Endothelial cell of hepatic sinusoid (primary cell): Measurements from ENCODE around the gene PCDH15.

Source experiments
- in situ Hi-C: cut with HindIII; loops from 2 replicates; pipeline ENCODE4 v1.10.0; 2017; ENCODE audit warnings: low sequenced_read_pairs

PCDH15 gene

GRCh38 chr10:54800741-54801421, at the start of gene PCDH15:
TSS of gene PCDH15 (minus strand) at chr10:54801231. CDS start at chr10:54664262, 136,969 bp downstream.
- in situ Hi-C loops, result no loop called here

DNA sequence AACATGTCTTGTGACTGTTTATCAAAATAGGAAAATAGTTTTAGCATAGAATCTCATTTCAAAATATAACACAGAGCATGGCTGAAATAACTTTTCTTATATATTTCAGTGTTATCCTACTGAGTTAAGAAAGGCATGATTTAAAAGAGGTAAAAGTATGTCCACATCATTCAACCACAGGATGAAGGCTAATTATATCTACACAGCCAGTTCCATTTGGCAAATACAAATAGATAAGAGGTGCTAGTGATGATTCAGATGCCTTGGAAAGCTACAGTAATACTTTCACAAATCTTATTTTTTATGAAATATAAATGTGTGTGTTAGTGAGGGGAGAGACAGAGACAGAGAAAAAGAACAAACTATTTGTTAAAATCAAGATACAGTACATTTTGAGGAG, 42.9 kb upstream of the PCDH15 start:
- in situ Hi-C loops, result no loop called here

DNA sequence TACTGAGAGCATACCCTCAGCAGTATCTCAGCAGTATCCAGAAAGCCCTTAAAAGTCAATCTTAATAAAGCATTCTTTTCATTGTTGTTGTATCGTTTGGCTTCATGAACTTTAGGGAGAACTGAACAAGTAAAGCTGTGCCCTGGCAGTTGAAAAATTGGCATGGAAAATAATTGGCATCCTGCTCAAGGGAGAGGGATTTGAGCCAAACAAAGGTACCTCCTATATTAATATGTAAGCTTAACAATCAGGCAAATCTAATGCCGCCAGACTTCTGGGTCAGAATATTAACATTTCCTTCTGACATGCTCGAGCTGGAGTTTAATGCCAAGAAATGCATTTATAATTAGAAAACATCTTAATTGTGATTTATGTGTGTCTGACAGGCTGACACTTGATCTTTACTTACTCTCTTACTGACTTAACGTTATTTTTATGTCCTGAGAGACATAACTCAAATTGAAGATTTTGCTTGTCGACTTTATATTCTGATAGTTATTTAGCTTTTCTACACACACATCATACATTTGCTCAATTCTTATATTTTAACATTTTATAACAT, 42.1 kb upstream of the PCDH15 start:
- in situ Hi-C loops, result no loop called here

DNA sequence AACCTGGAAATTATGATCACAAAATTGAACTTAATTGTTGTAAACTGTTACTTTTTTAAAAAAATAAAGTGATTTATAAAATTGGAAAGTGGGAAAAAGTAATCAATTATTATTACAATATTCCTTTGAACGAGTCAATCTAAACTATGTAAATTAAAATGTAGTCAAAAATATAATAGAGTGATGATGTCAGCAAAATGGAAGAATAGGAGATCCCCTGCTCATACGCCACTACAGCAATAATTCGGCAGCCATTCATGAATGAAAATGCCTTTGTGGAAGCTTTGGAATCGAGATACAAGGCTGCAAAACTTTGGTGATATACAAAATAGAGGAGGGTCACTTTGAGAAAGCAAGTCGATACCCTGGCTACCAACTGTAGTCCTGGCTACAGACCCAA, 36.4 kb upstream of the PCDH15 start:
- in situ Hi-C loops, result no loop called here

GRCh38 chr10:54833029-54833428, 32.0 kb upstream of the PCDH15 start:
- in situ Hi-C loops, result no loop called here

GRCh38 chr10:54826994-54827560, 26.0 kb upstream of the PCDH15 start:
- in situ Hi-C loops, result no loop called here

- in situ Hi-C loops, result no loop called here
Observed at GRCh38 chr10:54815583-54815982, 14.6 kb upstream of the PCDH15 start.

DNA sequence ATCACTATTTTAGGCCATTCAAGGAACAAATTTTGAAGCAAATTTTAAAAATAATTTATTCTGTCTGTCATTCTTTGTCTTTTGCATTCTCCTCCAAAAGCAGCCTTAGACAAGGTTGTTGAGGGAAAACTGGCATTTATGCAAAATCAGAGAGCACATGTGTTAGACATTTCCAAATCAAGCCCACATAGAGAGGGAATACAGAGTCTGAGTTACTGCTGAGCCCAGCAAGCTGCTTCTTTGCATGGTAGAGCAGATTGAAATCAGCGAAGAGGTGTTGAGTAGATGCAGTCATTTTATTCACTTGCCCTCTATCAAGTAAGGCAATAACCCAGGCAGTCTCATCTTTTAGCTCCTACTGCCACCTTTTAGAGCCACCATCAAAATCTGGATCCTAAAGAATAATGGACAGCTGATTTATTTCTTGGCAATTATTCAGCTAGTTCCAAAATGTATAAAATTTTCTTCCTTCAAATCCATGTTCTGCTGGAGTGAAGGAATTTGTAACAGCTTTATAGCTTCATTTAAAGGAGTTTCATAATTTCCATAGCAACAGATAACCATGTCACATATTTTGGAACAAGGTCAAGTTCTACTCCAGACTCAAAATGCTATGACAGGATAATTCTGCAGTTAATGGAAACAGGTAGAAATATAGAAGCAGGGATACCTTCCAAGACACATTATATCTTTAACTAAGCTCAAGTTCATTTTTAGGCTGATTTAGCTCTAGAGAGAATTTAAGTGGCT, 7.3 kb upstream of the PCDH15 start:
- in situ Hi-C loops, result no loop called here

DNA sequence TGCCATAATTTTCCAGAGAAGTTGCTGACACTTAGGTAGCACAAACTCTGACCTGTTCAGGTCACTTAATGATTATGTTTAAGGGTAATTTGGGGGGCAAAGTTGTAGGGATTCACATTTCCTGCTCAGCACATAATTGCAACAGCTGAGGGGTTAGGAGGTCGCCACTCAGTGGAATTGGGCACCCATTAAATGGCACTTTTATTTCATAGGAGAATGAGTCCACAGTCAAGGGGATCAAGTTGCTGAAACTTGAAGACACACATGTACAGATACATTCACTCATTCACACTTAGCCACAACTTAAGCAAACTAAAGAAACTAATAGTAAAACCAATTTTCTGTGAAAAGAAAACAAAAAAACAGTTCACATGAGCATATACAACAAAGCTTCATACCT, 1.5 kb downstream of the PCDH15 start:
- in situ Hi-C loops, result no loop called here

GRCh38 chr10:54797636-54798321, 3.3 kb downstream of the PCDH15 start:
- in situ Hi-C loops, result no loop called here

- in situ Hi-C loops, result no loop called here
Observed at GRCh38 chr10:54796881-54797280, 4.2 kb downstream of the PCDH15 start.

DNA sequence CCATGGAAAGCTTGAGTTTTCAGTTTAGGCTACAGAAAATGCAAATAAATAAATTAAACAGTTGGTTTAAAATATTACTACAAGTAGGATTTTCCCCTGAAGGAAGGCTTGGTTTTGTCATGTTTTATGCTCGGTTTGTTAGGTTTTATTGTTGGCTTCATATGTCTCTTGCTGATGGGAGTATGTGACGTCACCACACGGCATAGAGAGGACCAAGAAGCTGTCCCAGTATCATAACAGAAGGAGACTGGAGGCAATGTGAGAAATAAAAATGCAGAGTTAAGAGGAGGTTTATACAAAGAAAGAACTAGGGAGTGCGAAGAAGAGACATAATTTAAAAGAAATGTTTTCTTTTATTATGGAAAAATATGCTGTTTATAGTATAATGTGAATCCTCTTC, 24.4 kb downstream of the PCDH15 start:
- in situ Hi-C loops, result no loop called here

GRCh38 chr10:54772468-54773122, 28.4 kb downstream of the PCDH15 start:
- in situ Hi-C loops, result no loop called here

- in situ Hi-C loops, result no loop called here
Observed at GRCh38 chr10:54769051-54769450, 32.0 kb downstream of the PCDH15 start.

DNA sequence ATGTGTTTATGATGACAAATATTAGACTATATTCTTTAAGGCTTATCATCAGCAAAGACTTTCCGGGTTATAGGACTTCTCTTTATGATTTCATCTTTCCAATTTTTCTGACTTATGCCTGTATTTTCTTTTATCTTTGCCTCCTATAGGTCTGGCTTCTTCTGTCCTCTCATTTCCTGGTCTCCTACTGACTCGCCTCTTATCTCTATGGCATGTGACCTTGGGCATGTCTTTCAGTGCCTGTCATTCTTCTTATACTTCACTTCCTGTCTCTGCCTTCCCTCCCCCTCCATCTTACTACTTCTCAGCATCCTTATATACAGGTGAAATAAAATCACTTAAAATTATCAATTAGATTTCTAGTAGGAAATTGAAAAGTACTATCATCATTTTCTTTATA, 42.2 kb downstream of the PCDH15 start:
- in situ Hi-C loops, result no loop called here

DNA sequence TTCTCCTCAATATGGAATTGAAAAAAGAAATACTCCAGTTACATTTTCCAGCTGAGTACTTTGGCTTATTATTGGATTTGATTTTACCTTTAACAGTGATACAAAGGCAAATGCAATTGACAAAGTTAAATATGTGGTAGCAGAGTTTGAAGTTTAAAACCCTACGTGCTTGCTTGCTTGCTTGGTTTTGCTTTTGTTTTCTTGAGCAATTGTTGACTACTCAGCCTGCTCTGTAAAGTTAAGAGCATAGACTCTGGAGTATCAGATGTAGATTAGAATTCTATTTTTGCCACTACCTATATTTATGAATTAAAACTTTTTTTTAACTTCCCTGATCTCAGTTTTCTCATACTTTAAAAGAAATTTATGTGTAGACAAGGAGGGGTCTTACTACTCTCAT, 51.4 kb downstream of the PCDH15 start:
- in situ Hi-C loops, result no loop called here

- in situ Hi-C loops, result no loop called here
Observed at GRCh38 chr10:54745436-54745835, 55.6 kb downstream of the PCDH15 start.

GRCh38 chr10:54742416-54742815, 58.6 kb downstream of the PCDH15 start:
- in situ Hi-C loops, result no loop called here

DNA sequence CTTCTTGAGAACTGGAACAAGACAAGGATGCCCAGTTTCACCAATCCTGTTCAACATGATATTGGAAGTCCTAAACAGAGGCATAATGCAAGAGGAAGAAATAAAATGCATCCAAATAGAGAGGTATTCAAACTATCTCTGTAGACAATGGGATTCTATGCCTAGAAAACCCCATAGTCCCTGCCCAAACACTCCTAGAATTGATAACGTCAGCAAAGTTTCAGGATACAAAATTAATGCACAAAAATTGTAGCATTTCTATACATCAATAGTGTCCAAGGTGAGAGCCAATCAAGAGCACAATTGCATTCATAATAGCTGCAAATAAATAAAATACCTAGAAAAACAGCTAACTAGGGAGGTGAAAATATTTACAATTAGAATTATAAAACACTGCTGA, 72.5 kb downstream of the PCDH15 start:
- in situ Hi-C loops, result no loop called here

GRCh38 chr10:54722075-54722474, 79.0 kb downstream of the PCDH15 start:
- in situ Hi-C loops, result no loop called here

GRCh38 chr10:54710918-54711317, 90.1 kb downstream of the PCDH15 start:
- in situ Hi-C loops, result no loop called here
